HL-60 (cell line): Measurements from ENCODE around the gene CCDC8.
"Not testable (repeated sequence)": the region's sequence is repeated elsewhere in the genome, so short reads cannot be mapped to it uniquely, and the experiment has no call there.

Experiments
- DNase-seq, 2 experiments: peaks; one replicate each; pipeline ENCODE4 v3.0.0-alpha.2; 2010 to 2020; ENCODE audit warnings: low read depth in 1 of 2, low spot score in 1 of 2
- H3K27ac ChIP-seq: fragments of 250-450 bp; sonication (Bioruptor Pico); replicated peaks from 2 replicates; pipeline ENCODE4 v1.5.1; 2020; ENCODE audit warnings: mild to moderate bottlenecking, moderate library complexity
- H3K27me3 ChIP-seq: fragments of 250-450 bp; sonication (Bioruptor Pico); 2 replicates; pipeline ENCODE4 v1.5.1; 2021; ENCODE audit warnings: mild to moderate bottlenecking, moderate library complexity; ENCODE audit not compliant: insufficient read depth, poor library complexity, severe bottlenecking
- H3K4me3 ChIP-seq: replicated peaks from 2 replicates; pipeline ENCODE4 v1.5.1; 2011; ENCODE audit warnings: mild to moderate bottlenecking, control low read depth, low read length; ENCODE audit not compliant: insufficient read depth
- CTCF ChIP-seq: IDR thresholded peaks from one replicate; pipeline ENCODE4 v1.5.1; 2011; ENCODE audit warnings: low read length, control low read depth, inconsistent platforms; ENCODE audit not compliant: insufficient read depth
- GABPA ChIP-seq: IDR thresholded peaks from 2 replicates; pipeline ENCODE4 v1.6.1; 2012; ENCODE audit warnings: low read depth
- POLR2AphosphoS5 ChIP-seq: IDR thresholded peaks from 2 replicates; pipeline ENCODE4 v1.6.1; 2012; ENCODE audit warnings: low read depth
- SPI1 ChIP-seq: IDR thresholded peaks from 2 replicates; pipeline ENCODE4 v1.6.1; 2012; ENCODE audit warnings: low read depth, mild to moderate bottlenecking, borderline replicate concordance
- TF ChIP-seq, protein P1 (sequence below): IDR thresholded peaks from 2 replicates; pipeline ENCODE4 v1.6.1; 2012; ENCODE audit warnings: low read depth; ENCODE audit not compliant: insufficient replicate concordance

CCDC8 gene

DNA sequence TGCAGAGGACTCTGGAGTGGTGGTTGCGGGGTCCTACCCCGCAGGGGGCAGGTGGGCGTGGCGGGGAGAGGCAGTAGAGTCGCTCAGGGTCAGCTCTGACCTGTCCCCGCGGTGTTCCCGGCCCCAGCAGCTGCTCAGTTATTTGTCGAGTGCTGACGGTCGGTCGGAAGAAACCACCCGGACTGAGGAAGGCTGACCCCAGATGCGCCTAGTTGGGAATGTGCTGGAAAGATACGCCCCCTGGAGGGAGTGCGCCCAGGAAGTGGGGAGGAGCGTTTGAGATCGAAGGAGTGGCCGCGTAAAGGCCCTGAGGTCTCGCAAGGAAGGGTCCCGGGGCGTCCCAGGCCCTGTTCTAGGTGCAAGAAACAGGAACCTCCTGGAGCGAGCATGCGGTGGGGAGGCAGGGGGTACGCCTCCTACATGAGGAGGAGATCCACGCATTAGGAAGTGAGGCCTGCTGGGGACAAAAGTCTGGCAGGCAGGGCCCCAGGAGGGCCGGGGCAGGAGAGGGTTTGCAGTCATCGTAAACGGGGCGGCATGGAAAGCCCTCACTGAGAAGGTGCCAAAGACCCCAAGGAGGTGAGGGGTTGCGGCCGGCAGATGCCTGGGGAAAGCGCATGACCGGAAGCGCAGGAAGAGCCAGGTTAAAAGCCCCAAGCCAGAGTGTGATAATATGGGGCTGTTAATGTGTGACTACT lies 9.2 kb downstream of the CCDC8 start:
- DNase-seq: peak in 1 of 2 experiments; percentile 33
- Histone ChIP-seq H3K27me3 (peaks cover 12% of the 10 kb centered on the region), H3K27ac (no peak overlapping the region), H3K4me3 (no peak overlapping the region)
- TF ChIP-seq SPI1: no peak
- TF ChIP-seq, protein P1, sequence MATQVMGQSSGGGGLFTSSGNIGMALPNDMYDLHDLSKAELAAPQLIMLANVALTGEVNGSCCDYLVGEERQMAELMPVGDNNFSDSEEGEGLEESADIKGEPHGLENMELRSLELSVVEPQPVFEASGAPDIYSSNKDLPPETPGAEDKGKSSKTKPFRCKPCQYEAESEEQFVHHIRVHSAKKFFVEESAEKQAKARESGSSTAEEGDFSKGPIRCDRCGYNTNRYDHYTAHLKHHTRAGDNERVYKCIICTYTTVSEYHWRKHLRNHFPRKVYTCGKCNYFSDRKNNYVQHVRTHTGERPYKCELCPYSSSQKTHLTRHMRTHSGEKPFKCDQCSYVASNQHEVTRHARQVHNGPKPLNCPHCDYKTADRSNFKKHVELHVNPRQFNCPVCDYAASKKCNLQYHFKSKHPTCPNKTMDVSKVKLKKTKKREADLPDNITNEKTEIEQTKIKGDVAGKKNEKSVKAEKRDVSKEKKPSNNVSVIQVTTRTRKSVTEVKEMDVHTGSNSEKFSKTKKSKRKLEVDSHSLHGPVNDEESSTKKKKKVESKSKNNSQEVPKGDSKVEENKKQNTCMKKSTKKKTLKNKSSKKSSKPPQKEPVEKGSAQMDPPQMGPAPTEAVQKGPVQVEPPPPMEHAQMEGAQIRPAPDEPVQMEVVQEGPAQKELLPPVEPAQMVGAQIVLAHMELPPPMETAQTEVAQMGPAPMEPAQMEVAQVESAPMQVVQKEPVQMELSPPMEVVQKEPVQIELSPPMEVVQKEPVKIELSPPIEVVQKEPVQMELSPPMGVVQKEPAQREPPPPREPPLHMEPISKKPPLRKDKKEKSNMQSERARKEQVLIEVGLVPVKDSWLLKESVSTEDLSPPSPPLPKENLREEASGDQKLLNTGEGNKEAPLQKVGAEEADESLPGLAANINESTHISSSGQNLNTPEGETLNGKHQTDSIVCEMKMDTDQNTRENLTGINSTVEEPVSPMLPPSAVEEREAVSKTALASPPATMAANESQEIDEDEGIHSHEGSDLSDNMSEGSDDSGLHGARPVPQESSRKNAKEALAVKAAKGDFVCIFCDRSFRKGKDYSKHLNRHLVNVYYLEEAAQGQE: no peak
- TF ChIP-seq CTCF: no peak
- no peak for TF ChIP-seq POLR2AphosphoS5
- TF ChIP-seq GABPA: no peak

- DNase-seq: no peak
- Histone ChIP-seq H3K27ac (no peak overlapping the region), H3K27me3 (peaks cover 6% of the 10 kb centered on the region), H3K4me3 (no peak overlapping the region)
- TF ChIP-seq GABPA: no peak
- TF ChIP-seq, protein P1: no peak
These were observed 10.6 kb downstream of the CCDC8 start for GRCh38 chr19:46402725-46403124.

DNA sequence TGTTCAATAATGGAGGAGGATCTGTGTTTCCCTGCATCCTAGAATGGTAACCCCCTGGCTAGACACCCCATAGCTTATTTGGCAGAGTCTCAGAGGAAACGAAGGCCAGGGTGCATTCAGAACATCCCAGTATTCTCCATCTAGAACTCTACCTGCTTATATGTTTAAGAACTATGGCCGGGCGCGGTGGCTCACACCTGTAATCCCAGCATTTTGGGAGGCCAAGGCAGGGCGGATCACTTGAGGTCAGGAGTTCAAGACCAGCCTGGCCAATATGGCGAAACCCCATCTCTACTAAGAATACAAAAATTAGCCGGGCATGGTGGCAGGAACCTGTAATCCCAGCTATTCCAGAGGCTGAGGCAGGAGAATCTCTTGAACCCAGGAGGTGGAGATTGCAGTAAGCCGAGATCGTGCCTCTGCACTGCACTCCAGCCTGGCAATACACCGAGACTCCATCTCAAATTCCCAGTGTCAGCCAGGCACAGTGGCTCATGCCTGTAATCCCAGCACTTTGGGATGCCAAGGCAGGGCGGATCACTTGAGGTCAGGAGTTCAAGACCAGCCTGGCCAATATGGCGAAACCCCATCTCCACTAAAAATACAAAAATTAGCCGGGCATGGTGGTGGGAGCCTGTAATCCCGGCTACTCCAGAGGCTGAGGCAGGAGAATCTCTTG lies 15.4 kb downstream of the CCDC8 start:
- not testable (repeated sequence) for H3K27me3 ChIP-seq, H3K27ac ChIP-seq, H3K4me3 ChIP-seq, DNase-seq

- no peak overlapping the region for H3K4me3 ChIP-seq
- no peak for DNase-seq
- TF ChIP-seq CTCF (no peak), SPI1 (no peak), POLR2AphosphoS5 (0 out of 2 replicates have a peak, but pooled peaks have one; percentile 7), GABPA (no peak)
- TF ChIP-seq, protein P1: no peak
- no peaks in the 10 kb centered on the region for H3K27me3 ChIP-seq
- no peak overlapping the region for H3K27ac ChIP-seq
These were observed 19.0 kb downstream of the CCDC8 start for GRCh38 chr19:46394402-46394797.
